NCI-H2029 treated with DMSO at 0.1 percent for 48 hours (cell line): ENCODE data around the gene GUF1.
A peak's percentile ranks its signal among the peaks of the same experiment; 100 is the strongest.

Source experiments
- DNase-seq: peaks from one replicate; lab custom pipeline; 2025; lab: John Stamatoyannopoulos, UW

The GUF1 gene, protein sequence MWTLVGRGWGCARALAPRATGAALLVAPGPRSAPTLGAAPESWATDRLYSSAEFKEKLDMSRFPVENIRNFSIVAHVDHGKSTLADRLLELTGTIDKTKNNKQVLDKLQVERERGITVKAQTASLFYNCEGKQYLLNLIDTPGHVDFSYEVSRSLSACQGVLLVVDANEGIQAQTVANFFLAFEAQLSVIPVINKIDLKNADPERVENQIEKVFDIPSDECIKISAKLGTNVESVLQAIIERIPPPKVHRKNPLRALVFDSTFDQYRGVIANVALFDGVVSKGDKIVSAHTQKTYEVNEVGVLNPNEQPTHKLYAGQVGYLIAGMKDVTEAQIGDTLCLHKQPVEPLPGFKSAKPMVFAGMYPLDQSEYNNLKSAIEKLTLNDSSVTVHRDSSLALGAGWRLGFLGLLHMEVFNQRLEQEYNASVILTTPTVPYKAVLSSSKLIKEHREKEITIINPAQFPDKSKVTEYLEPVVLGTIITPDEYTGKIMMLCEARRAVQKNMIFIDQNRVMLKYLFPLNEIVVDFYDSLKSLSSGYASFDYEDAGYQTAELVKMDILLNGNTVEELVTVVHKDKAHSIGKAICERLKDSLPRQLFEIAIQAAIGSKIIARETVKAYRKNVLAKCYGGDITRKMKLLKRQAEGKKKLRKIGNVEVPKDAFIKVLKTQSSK

DNA sequence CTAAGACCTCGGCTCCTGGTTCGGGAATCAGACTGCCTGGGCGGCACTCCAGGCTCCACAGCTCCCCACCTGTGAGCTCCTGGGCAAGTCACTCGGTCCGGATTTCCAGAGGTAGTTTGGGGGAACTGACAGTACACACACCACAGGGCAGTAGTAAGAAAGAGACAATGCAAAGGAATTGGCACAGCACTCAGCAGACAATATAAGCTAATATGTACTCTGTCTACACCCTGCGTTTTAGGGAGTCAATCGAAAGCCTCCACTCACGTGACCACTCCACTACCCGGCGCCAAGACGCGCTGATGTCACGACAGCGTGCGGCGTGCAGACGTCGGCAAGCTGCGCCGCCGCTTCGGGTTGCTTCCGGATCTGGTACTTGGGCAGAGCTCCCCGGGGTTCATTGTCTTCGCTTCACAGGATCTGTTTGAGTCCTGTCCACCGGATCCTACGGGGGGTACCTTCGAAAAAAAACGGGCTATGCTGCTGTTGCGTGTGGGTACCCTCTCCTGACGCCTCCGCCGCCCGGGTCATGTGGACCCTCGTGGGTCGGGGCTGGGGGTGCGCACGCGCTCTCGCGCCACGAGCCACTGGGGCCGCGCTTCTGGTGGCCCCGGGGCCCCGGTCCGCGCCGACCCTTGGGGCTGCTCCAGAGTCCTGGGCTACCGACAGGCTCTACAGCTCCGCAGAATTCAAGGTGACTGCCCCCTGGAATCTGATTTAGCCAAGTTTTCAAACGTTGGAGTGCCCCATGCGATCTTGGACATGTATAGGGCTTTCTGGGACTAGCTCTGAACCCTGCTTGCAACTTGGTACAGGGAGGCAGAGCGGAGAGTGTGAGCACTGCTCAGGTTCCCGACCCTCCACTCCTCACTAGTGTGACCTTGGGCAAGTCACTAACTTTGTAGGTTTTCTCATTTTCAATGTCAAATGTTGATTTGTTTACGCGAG lies at the start of gene GUF1:
Gene GUF1 (plus strand): TSS at position 327 of the 948 bp plus-strand sequence. CDS start 203 bp downstream, at position 530.
- peak; percentile 55 for DNase-seq

DNA sequence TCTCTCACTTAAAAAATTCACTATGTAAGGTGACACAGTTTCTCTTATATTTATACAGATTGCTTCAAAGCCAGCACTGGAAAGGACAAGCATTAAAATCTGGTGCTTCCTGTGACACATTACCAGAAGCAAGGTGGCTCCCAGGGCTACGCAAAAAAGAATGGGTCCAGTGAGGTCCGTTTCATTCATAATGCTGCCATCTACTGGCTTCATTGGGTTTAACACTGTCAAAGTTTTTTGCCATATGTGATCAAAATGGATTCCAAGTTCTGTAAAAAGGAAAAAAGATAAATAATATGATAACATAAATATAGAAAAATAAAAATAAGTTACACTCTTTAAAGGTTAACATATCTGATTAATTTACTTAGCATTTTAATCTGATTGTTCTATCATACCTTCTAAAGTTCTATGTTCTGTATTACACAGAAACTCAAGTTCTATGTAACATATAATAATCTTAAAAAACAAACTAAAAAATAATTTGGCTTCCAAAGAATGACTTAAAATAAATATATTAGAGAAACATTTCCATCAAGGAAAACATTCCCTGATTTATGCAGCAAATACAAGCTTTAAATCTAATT lies 48.8 kb upstream of the GUF1 start:
- no peak for DNase-seq

DNA sequence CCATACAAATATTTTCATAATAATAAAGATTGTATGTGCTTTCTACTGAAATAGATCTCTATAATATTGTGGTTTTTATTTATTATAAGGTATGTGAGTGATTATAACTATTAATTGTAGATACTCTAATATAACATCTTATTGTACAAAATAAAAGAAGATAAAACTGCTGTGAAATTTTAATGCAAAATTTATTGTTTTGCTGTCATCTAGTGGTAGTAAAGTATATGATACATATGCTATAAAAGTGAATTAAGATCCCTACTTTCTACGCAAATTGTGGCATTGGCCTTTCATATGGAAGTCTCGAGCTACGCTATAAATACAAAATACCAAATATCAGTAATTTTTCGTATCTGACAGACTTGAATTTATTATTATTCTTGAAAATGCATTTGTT lies 46.1 kb upstream of the GUF1 start:
- DNase-seq: no peak

DNA sequence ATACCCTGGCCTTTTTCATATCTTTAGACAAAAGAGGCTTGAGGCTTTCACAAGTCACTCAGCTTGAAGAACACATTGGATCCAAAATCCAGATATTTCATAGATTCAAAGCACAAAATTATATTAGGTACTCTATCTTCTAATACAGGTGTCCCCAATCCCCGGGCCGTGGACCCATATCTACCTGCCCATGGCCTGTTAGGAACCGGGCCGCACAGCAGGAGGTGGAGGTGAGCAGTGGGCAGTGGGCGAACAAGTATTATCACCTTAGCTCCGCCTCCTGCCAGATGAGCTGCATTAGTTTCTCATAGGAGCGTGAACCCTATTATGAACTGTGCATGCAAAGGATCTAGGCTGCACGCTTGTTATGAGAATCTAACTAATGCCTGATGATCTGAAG lies 45.5 kb upstream of the GUF1 start:
- no peak for DNase-seq

DNA sequence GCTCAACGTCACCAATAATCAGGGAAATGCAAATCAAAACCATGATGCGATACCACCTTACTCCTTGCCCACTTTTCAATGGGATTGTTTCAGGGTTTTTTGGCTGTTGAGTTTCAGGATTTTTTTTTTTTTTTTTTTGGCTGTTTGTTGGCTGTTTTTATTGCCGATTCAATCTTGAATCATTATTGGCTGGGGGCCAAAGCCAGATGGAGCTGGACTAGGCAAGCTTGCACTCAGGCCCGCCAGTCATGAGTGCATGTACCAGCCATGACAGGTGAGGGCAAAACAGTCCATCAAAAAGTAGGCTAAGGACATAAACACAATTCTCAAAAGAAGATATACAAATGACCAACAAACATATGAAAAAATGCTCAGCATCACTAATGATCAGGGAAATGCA lies 40.1 kb upstream of the GUF1 start:
- no peak for DNase-seq

DNA sequence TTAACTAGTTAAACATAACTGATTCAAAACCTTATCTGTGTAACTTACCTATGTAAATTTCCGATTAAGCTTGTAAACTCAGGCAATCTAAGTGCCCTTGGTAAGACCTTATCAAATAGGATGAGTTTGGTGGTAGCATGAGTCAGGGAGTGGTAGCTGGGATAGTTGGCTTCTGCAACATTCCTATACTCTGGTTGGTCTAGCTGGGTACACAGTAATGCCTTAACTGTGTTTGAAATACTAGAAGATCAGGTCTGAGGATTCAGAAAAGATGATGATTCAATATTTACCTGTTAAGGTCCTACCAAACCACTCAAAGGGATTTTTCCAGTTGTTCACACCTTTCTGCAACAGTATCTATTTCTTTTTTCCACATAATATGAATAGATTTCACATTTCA lies 32.1 kb upstream of the GUF1 start:
- no peak for DNase-seq

DNA sequence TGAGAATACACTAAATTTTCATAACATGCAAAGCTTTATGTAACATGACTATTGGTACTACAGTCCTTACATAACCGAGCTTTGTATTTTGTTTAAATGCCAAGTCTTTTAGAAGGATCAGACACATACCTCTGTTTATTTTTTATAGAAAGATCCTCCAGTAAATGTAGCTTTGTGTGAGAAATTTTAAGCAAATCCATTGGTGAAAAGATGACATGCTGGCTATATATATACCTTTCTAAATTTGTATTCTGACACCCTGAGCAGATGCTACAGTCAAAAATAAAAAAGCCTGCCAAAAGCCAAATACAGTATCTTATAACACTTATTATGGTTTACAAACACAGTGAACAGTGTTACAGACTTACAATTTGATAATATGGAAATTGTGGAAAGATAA lies 26.8 kb upstream of the GUF1 start, which contains the start of gene YIPF7:
Gene YIPF7 (minus strand): TSS at position 201 of the 400 bp plus-strand sequence. CDS start 1,525 bp downstream, outside the sequence.
- DNase-seq: no peak

DNA sequence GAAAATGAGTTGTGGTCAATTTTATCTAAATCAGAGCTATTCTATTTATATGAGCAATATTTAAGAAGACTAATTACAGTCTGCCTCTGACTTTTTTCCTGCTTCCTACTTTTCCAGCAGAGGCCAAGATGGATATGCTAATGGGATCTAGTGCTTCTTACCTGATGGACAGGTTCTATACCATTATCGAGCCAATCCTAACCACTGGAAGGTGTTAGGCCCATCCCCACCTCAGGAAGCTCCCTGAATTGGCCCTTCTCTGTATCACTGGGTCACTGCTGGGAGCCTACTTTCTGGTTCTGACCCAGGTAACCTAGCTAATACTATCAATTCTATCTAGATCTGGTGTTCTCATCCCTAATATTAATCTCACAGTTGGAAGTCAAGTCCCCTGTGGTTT lies 26.2 kb upstream of the GUF1 start:
- DNase-seq: no peak

DNA sequence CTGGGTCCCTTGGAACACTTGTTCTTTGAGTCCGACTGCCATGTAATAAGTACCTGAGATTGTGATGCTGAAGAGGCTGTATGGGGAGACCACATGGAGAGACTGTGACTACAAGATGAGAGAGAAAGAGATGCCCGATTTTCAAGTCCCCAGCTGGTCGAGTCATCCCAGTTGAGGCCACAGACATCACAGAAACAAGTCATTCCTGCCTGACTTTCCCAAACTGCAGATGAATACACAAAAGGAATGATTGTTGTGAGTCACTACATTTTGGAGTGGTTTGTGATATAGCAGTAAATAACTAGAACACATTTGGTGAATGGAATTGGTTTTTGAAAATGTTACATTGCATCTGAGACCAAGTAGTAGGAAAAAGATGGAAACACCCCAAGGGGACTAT lies 17.8 kb upstream of the GUF1 start:
- no peak for DNase-seq

DNA sequence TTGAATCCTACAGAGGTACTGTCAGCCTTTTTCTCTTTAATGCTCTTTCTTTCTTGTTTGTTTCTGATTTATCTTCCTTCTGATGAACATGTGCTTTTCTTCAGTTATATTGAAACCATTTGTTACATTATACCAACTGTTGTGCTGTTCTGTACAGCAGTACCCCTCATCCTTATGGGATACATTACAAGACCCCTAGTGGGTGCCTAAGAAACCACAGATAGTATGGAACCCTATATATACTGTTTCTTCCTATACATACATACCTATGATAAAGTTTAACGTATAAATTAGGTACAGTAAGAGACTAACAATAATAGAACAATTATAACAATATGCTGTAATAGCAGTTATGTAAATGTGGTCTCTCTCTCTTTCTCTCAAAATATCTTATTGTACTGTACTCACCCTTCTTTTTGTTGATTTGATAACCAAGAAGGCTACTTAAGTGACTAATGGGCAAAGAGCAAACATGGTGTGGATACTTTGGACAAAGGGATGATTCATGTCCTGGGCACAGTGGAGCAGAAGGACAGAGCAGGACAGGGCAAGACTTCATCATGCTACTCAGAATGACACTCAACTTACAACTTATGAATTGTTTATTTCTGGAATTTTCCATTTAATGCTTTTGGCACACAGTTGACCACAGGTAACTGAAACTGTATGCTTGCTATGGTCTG lies 16.1 kb upstream of the GUF1 start:
- no peak for DNase-seq

DNA sequence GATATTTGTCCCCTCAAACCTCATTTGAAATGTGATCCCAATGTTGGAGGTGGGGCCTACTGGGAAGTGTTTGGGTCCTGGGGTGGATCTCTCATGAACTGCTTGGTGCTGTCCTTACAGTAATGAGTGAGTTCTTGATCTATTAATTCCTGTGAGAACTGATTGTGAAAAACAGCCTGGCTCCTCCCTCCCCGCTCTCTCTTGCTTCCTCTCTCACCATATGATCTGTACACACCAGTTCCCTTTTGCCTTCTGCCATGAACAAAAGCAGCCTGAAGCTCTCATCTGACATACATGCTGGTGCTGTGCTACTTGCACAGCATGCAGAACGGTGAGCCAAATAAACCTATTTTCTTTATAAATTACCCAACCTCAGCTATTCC lies 15.6 kb upstream of the GUF1 start:
- DNase-seq: no peak

DNA sequence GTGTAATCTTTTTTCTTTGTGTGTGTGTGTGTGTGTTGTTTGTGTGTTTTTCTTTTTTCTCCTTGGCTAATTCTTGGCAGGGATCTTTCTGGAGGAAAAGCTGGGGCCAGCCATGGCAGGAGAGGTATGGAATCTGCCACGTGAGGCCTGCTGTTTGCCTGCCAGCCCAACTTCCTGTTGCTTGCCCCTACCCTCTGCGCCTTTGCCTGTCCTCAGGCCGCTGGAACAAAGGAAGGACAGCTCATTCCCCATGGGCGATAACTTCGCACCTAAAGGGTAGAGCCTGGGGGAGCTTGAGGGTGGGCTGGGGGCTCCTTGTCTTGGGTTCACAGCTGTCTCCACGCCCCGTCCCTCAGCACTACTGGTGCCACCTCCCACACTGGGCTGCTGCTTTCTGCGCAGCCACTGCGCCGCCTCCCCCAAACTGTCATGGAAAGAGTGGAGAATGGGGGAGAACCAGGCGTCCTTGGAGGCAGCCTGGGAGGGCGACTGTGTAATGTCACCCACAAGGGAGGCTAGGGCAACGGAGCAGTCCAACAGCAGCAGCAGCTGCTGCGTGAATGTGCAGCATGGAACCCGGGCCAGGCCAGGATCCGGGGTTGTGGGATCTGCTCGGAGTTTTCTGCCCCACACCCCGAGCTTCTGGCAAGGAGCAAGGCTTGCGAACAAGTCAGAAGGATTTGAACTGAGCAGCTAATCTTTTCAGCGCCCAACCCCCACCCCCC lies 14.5 kb upstream of the GUF1 start:
- no peak for DNase-seq

DNA sequence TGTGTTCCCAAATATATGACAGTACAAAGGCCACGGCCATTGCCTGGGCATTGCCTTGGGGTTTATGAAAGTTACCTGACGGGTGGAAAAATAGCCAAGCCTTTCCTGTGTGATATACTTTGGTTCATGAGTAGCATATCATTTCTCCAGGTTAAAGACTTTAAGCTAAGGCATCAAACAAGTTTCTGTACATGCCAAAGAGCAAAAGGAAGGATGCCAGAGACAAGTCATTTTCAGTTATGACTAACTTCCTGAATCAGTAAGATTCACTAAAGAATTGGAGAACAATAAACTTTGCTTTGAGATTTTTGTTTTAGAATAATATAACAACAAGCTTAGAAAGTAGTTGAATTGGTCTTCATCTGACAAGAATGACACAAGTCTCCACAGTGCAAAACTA lies 9.7 kb upstream of the GUF1 start:
- no peak for DNase-seq

DNA sequence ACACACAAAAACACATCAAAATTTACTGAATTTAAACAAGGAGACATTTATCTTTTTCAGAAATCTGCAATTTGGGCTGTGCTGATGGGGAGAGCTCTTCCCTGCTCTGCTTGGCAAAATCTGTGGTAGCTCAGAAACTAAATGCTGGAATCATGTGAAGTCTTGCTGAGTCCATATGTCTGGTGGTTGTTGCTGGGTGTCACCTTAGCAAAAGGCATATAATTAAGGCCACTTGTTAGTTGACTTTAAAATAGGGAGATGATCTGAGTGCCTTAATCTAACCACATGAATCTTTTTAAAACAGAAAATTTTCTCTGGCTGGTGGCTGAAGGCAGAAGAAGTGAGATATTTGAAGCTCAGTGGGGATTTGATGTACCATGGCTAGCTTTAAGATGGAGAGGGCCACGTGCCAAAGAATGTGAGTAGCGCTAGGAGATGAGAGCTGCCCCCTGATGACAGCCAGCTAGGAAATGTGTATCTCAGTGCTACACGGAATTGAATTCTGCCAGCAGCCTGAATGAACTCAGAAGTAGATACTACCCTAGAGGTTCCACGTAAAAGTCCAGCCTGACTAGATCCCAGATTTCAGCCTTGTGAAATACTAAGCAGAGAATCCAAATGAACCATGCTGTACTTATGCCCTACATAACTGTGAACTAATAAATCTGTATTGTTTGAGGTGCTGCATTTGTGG lies 7.6 kb upstream of the GUF1 start:
- DNase-seq: no peak

DNA sequence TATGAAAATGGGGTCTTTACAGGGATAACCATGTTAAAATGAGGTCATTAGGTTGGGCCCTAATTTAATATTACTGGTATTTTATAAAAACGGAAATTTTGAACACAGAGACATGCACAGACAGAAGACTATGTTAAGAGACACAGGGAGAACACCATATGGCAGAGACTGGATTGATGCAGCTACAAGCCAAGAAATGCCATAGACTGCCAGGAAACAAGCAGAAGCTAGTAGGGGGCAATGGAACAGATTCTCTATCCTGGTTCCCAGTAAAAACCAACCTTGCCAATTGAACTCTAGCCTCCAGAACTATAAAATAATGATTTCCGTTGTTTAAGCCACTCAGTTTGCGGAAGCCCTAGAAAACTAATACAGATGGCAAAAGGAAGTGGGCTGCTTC lies 6.6 kb upstream of the GUF1 start:
- no peak for DNase-seq

DNA sequence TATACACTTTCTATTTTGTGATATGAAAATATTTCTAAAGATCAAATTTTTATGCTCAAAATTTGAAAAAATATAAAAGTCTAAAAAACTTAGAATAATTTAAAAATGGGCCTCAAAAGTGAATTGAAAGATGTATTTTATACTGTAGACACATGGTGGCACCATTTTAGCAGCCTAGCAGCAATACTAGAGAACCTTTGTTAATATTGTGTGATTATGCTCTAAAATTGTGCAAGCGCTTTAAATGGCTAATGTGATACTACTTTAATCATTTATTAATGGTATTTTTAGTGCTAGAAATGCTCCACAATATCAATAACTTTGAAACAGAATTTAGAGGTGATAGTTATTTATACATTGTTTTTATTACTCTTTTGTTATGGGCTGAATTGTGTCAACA lies 3.7 kb upstream of the GUF1 start:
- no peak for DNase-seq

DNA sequence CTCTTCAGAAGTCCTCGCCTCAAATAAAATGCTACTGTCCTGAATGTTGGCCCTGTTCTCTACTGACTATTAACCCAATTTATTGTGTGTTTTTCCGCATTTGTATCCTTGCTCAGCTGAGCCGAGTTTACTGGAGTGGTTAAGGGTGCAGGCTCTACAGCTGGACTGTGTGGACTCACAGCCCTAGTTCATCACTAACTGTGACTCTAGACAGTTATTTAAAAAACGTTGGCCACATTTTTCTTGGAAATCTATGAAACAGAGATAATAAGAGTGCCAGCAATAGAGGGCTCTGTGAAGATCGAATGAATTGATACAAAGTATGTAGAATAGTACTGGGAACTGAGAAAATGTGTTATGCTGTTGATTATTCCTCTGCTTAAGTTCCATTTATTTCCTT lies 2.9 kb upstream of the GUF1 start:
- DNase-seq: no peak

DNA sequence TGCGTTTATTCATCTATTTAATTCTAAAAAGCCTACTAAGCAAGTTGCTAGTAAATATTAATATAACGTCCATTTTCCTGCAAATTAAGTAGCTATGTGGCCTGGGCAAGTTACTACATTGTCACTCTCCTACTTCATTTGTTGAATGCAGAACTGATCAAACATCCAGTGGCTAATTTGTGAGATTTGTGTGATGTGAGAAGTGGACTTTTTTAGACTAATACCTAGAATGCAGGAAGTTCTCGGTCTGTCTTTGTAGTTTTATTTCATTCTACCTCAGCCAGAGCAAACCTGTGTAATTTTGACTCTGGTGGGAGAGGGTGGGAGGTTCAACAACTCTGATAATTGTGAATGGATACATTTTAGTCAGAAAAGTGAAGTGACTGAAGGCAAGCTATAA lies 840 bp downstream of the GUF1 start:
- DNase-seq: no peak

DNA sequence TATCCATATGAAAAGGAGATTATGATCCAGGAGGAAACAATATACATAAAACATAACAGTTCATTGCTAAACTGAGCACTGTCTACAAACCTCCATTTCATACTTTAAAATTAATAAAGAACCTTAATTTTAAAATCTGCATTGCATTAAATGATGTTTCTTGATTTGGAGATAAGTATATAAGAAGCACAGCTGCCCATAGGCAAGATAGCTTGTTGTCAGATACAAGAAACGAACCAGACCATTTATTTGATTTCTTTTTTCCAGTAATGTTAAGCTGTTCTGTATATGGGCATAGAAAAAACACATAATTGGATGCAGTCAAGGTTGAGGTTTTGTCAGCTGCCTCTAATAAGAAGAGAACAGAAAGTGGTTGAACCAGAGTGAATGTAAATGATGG lies 6.4 kb downstream of the GUF1 start:
- no peak for DNase-seq

DNA sequence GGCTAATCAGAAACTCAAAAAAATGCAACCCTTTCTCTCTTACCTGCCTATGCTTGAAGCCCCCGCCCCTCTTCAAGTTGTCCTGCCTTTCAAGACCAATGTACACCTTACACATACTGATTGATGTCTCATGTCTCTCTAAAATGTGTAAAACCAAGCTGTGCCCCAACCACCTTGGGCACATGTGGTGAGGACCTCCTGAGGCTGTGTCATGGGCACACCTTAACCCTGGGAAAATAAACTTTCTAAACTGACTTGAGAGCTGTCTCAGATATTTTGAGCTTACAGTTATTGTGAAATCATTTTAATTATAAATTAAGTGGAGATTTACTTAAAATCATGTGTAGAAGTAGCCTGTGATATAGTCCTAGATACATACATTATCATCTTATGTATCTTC lies 22.2 kb downstream of the GUF1 start:
- DNase-seq: no peak
